ENCODE results near the gene IL22.

The IL22 gene

DNA sequence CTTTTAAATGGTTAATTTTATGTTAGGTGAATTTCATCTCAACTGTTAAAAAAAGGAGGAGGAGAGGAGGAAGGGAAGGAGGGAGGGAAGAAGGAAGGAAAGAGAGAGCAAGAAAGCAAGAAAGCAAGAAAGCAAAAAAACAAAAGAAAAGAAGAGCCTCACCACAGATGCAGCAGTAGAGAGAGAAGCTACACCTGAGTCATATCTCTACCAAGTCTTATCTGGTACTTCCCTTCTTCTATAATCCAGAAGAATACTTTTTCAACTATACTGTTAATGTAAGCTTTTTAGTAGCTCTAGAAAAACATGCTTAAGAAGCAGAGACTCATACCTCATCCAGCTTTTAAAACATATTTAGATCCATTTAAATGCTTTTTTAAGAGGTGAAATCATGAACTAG lies 22.2 kb downstream of the IL22 start:
- TF ChIP-seq, protein P1, sequence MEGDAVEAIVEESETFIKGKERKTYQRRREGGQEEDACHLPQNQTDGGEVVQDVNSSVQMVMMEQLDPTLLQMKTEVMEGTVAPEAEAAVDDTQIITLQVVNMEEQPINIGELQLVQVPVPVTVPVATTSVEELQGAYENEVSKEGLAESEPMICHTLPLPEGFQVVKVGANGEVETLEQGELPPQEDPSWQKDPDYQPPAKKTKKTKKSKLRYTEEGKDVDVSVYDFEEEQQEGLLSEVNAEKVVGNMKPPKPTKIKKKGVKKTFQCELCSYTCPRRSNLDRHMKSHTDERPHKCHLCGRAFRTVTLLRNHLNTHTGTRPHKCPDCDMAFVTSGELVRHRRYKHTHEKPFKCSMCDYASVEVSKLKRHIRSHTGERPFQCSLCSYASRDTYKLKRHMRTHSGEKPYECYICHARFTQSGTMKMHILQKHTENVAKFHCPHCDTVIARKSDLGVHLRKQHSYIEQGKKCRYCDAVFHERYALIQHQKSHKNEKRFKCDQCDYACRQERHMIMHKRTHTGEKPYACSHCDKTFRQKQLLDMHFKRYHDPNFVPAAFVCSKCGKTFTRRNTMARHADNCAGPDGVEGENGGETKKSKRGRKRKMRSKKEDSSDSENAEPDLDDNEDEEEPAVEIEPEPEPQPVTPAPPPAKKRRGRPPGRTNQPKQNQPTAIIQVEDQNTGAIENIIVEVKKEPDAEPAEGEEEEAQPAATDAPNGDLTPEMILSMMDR (IDR thresholded peaks at IDR 0.05; ENCODE audit: extremely low read depth, missing control alignments) = no peak
- no peak for DNase-seq (ENCODE audit: low spot score)

DNA sequence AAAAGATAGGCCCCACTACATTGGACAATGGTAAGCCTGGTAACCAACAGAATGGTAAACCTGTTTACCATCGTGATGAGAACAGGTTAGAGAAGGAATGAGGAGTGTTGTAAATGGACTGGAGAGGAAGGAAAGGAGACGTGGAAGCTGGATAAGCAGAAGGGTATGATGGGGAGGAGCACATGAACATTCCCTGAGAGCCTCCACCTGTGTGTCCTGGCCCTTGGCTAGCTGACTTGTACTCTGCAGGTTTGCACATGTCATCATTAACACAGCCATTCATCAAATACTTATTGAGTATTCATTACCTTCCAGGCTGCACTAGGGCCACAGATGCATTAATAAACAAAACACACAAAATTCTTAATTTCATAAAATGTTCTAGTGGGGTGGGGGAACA lies 23.4 kb downstream of the IL22 start:
- TF ChIP-seq, protein P1 (IDR thresholded peaks at IDR 0.05; ENCODE audit: extremely low read depth, missing control alignments) = no peak
- DNase-seq (ENCODE audit: low spot score) = no peak

DNA sequence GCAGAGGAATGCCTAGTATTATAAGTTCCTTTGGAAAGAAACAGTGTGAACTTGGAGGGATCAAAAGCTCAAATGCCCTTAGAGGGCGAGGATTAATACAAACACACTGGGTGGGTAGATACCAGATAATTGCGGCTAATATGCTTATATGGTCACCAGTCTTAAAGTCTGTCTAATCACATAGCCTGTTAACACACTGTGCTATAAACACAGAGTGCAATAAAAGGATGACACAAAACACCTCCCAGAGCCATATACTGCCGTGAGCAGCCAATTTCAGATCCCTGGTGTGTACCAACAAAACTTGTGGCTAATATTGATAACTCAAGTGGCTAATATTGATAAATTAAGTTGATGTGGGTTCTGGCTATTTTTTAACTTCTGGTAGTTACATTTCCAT lies 26.0 kb downstream of the IL22 start:
- DNase-seq (ENCODE audit: low spot score) = no peak
- TF ChIP-seq, protein P1 (IDR thresholded peaks at IDR 0.05; ENCODE audit: extremely low read depth, missing control alignments) = no peak

DNA sequence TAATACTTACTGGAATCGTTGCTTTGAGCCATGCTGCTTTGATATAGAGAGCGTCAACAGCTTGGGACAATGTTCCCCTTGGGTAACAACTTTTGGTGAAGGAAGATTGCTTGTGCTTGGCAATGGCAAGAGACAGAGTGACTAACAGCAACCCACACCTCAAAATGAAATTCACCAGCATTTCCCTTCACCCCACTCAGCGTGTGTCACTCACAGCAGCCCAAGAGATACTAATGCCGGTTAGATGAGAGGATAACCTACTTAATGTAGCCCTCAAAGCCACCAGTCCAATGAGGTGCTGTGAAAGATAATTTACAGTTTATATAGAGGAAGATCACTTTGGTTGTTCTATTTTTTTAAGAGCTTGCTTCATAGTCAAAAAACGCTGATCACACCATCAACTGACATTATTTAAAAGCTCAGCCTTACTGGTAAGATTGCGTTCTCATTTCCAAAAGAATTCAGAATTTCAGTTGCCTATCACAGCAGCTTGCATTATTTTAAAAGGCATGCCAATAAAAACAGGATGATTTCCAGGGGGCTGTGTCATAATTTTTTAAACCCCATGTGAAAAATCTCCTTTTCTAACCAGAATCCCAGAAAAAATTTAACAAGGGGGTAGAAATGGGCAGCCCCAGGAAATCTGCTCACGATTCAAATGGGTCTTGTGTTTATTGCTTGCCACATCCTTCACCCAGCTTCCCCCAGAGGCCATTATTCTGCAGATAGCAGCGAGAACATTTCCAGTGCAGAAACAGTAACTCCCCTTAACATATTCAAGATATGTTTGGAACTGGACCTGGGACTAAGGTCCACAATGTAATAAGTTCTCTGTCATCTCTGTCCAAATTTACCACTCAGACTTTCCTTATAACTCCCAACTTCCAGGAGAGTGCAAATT lies 27.6 kb downstream of the IL22 start, which contains the start of gene IL26:
Gene IL26 (minus strand): TSS at position 235 of the 901 bp plus-strand sequence. CDS start 54 bp downstream, at position 181.
- TF ChIP-seq, protein P1 (IDR thresholded peaks at IDR 0.05; ENCODE audit: extremely low read depth, missing control alignments) = no peak
- no peak for DNase-seq (ENCODE audit: low spot score)

DNA sequence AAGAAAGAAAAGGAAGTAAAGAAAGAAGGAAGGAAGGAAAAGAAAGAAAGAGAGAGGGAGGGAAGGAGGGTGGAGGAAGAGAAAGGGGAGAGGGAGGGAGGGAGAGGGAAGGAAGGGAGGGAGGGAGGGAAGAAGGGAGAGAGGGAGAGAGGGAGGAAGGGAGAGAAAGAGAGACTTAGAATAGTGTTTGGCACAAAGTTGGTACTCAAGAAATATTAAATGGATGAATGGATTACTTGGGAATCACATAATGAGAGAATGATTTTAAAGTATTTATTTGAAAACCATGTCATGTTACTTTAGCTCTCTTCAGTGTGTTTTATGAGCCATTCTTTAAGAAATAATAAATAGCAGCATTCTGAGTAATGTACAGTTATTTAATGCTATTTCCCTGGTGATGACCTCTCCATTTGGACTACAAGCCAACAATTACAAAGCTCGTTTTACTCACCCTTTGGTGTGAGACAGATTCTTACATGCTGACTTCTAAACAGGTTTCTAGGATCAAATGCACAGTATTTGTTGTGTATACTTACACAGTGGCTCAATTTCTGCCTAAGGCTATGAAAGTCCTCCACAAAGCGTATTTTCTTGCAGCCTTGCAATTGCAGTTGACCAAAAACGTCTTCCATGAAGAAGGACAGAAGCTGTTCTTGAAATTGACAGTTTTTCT lies 28.7 kb downstream of the IL22 start:
- TF ChIP-seq, protein P1 (IDR thresholded peaks at IDR 0.05; ENCODE audit: extremely low read depth, missing control alignments) = no peak
- no peak for DNase-seq (ENCODE audit: low spot score)

DNA sequence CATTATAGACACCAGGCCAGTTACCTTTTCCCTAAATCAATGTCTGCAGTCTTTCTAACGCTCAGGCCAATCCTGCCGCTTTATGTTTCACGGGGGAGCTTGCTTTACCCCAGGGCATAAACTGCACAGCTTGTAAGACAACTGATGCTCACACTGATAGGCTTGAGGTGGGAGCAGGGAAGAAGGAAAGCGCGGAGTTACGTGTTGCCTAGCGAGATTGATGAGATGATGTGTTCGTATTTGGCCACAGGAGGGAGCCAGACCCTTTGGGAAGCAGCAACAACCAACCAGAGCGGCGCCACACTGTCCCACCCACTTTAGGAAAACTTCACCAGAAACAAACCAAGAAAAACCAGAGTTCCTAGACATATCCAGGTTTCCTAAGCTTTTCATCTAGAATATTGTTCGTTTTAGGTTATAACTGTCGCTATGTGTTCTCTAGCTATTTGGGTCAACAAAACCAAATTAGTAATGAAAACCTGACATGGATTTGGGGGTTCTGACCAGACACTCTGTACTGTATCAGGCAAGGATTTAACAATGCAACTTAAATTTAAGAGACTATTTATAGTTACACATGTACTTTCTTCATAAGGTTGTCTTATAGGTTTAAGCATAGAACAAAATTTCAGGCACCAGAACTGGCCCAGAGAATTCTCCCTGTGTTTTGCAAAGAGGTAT lies 30.2 kb downstream of the IL22 start:
- TF ChIP-seq, protein P1 (IDR thresholded peaks at IDR 0.05; ENCODE audit: extremely low read depth, missing control alignments) = peak; percentile 71
- peak; percentile 74 for DNase-seq (ENCODE audit: low spot score)
